Stimulated activated CD8-positive, alpha-beta memory T cell treated with anti-CD3 and anti-CD28 coated beads, Interleukin-7, amount 100 ng/mL, for 1 hour (primary cell): ENCODE measurements around the gene CALML3.

ENCODE experiments used
- DNase-seq, 2 donors: peaks; one replicate each; pipeline ENCODE4 v3.0.0-alpha.2; 2020; ENCODE audit warnings: low read depth in 2 of 2

Gene CALML3

GRCh38 chr10:5538892-5539651 lies 14.3 kb downstream of the CALML3 start:
- DNase-seq: no peak

DNA sequence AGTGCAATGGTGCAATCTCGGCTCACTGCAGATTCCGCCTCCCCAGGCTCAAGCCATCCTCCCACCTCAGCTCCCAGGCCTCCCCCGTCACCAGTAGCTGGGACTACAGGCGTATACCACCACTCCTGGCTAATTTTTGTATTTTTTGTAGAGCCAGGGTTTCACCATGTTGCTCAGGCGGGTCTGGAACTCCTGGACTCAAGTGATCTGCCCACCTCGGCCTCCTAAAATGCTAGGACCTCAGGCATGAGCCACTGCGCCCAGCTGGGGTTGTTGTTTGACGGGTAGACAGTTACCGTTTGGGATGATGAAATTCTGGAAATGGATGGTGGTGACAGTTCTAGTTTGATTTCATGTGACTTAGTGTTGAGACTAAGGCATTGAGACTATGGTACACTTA lies 15.3 kb downstream of the CALML3 start:
- no peak for DNase-seq

- DNase-seq: no peak
Observed at GRCh38 chr10:5540891-5541290, 16.1 kb downstream of the CALML3 start.

DNA sequence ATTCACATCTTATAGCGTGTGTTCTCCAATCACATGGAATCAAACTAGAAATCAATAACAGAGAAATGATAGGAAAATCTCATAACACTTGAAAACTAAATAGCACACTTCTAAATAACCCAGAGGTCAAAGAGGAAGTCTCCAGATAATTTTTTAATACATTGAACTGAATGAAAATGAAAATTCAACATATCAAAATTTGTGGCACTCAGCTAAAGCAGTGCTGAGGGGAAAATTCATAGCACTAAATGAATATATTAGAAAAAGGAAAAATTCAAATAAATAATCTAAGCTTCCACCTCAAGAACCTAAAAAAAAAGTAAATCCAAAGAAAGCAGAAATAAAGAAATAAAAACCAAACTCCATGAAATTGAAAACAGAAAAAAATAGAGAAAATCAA lies 17.3 kb downstream of the CALML3 start:
- DNase-seq: no peak

DNA sequence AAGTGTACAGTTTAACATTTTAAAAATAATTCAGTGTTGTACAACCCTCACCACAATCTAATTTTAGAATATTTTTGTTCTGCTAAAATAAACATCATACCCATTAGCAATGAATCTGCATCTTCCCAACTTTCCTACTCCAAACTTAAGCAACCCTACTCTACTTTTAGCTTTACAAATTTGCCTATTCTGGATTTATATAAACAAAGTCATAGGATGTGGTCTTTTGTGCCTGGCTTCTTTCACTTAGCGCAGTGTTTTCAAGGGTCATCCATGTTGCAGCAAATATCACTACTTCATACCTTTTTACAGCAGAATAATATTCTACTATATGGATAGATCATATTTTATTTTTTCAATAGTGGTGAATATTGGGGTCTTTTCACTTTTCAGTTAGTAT lies 18.9 kb downstream of the CALML3 start:
- DNase-seq: no peak

DNA sequence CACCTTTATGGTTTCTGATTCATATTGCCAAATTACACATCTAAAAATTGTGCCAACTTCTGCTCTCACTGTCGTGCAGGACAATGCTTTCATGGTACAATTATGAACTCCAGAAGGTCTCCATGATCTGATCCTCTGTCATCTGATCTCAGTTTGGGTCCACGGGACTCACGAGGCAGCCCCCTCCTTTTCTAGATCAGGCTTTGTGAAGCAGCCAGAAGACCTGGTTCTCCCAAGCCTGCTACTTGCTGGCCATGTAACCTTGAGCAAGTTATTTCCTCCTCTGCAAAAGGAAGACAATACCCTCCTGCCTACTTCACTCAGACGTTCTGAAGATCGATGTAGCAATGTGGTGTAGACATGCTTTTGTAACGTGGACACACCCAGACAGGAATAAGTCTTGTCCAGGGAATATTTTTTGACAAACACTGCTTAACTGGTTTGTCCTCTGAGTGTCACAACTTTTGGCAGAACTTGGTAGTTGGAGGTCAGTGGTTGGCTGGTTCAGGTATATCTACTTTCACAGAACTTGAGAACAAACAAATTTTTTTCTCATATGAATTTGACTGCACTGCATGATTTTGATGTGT lies 19.6 kb downstream of the CALML3 start:
- no peak for DNase-seq

- DNase-seq: no peak
Observed at GRCh38 chr10:5545011-5545410, 20.2 kb downstream of the CALML3 start.

- no peak for DNase-seq
Observed at GRCh38 chr10:5545426-5545777, 20.6 kb downstream of the CALML3 start.

DNA sequence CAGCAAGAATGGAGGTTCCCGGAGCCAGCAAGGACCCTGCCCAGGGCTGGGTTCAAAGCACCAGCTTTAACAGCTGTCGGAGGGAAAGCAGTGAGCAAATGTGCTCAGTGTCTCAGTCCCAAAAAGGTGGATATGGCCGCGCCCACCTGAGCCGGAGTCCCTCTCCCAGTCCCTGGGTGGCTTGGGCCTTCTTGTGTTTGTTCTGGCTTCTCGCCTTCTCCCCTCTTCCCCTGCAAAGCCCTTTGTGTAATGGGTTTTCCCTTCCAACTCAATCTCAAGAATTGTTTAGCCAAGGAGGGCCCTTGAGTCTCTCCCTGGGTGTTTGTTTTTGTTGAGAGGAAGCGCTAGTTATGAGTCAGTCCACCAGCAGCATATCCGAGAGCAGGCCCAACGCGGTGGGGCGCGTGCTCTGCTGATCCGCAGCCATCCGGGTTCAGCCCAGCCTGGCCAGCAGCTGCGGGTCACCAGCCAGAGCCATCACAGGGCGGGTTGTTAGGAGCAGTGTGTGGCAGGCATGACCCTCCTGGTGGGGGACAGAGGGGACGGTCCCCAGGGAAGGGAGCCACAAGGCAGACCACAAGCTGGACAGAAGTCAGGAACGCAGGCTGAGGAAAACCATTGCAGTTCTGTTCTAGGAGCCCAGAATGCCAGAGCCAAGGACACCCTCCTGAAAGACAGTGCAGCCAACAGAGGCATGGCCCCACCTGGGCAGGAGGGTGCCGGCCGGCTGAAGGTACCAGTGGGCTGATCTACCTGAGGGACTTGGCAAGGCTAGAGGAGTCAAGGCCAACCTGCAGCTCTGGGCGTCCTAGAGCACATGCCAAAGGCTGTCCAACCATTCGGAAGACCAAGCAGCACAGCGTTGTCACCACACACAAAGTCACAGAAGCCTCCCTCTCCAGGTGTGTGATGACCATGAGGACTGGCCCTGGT lies 21.3 kb downstream of the CALML3 start:
- DNase-seq: no peak

DNA sequence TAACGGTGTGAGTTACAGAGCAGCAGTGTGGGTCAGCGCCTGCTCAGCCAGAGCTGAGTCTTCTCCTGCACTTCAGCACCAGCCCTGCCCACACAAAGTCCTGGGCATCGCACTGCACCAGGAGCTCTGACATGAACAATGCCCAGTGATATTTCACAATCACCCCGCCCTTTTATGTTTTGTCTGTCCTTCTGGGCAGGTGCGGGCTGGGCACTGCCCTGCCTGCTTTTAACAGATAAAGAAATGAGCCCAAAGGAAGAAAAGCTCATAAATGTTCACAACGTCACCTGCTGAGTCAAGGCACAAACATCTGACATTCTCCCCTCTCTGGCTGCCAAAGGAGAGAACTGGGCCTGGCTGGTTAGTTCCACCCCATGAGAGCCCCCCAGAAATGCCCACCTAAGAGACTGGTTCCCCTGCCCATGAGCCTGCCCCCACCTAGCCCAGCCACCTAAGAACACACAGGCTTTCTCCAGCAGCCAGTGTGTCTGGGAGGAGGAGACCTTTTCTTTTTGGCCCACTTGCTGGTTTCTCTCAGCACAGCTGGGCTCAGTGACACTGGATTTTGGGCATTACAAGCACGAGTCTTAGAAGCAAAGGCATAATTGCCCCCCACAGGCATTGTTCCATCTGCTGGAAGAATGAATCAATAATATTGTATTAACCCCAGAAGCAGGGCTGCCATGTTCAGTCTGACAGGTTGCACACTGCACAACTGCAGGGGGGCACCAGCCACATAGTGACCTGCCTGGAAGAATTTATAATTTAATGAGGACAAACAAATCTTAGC lies 22.3 kb downstream of the CALML3 start:
- no peak for DNase-seq

DNA sequence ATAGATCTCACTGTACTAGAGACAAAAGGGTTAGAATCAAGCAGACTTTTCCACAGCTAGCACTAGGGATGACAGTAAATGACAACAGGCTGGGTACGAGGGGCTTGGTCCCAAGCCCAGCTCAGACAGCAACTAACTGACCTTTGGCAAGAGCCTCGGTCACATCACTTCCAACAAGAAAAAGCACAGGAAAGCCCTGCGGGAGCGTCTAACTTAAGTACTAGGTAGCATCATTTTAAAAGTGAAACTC lies 22.8 kb downstream of the CALML3 start:
- no peak for DNase-seq

- DNase-seq: no peak
Observed at GRCh38 chr10:5547931-5548660, 23.3 kb downstream of the CALML3 start.

GRCh38 chr10:5549462-5550249 lies 24.9 kb downstream of the CALML3 start:
- no peak for DNase-seq

GRCh38 chr10:5550250-5550545 lies 25.4 kb downstream of the CALML3 start:
- no peak for DNase-seq

- DNase-seq: no peak
Observed at GRCh38 chr10:5550621-5551530, 26.1 kb downstream of the CALML3 start.

DNA sequence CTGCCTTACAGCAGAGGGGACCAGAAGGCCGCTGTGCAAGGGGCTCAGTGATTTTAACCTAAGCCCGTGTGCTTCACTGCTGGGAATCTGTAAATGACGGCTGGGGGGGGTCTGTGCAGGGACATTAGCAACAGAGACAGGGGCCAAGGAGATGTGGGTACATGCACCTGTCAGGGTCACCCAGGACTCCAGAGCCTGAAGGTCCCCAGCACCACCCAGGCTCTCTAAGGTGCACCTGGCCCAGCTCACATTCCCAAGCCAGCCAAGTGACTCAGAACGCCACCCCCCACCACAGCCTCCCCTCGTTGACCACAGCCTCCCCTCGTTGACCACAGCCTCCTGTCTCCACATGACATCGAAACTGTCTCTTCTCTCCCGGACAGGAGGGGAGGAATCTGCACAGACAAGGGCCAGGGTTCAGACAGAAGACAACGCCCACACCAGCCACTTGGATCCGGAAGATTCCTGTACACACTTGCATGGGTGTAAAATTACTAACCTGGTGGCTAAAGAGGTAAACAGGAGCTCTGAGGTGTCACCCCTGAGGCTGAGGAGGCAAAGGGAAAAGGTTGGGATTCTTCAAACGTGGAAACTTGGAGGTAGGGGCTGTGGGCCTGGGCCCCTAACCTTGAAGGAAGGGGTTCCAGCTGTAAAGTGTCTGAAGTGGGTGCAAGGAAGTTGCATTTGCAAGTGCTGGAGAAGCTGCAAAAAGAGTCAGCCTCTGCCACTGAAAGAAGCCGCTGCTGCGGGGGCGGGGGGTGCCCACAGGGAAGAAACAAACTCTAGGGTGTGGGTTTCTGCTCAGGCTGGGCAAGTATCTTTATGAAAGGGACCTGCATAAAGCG lies 27.0 kb downstream of the CALML3 start:
- DNase-seq: no peak

- DNase-seq: no peak
Observed at GRCh38 chr10:5552376-5553321, 27.9 kb downstream of the CALML3 start.
